Hepatocyte (in vitro differentiated cells): ENCODE data around the gene VGLL1. TPM values are rescaled to one million over a fixed set of nuclear protein-coding genes. Genes with fewer than 3 reads are reported as not detected.

Experiments used
- DNase-seq: peaks from one replicate; pipeline ENCODE4 v3.0.0-alpha.2; 2016; ENCODE audit warnings: low spot score
- H2AFZ ChIP-seq: fragments of 200-600 bp; sonication (generic); 2 replicates; pipeline ENCODE4 v1.6.0; 2016; ENCODE audit warnings: antibody characterized with exemption, mild to moderate bottlenecking
- H3K27ac ChIP-seq: fragments of 200-600 bp; sonication (generic); 2 replicates; pipeline ENCODE4 v1.5.1; 2016; ENCODE audit warnings: mild to moderate bottlenecking
- H3K27me3 ChIP-seq: fragments of 200-600 bp; sonication (generic); 2 replicates; pipeline ENCODE4 v1.6.1; 2016
- H3K36me3 ChIP-seq: fragments of 200-600 bp; sonication (generic); replicated peaks from 2 replicates; pipeline ENCODE4 v1.5.1; 2016; ENCODE audit warnings: low read depth; ENCODE audit not compliant: insufficient read depth
- H3K4me1 ChIP-seq: fragments of 200-600 bp; sonication (generic); 2 replicates; pipeline ENCODE4 v1.5.1; 2016; ENCODE audit warnings: mild to moderate bottlenecking, moderate library complexity; ENCODE audit not compliant: insufficient read depth
- H3K4me2 ChIP-seq: fragments of 200-600 bp; sonication (generic); 2 replicates; pipeline ENCODE4 v1.6.0; 2016
- H3K4me3 ChIP-seq: fragments of 200-600 bp; sonication (generic); 2 replicates; pipeline ENCODE4 v1.5.1; 2016; ENCODE audit warnings: mild to moderate bottlenecking
- H3K79me2 ChIP-seq: fragments of 200-600 bp; sonication (generic); 2 replicates; pipeline ENCODE4 v1.6.0; 2017; ENCODE audit warnings: mild to moderate bottlenecking
- H3K9me2 ChIP-seq: fragments of 200-600 bp; sonication (generic); replicated peaks from 2 replicates; pipeline ENCODE4 v1.6.0; 2017; ENCODE audit warnings: mild to moderate bottlenecking; ENCODE audit not compliant: insufficient read depth
- H3K9me3 ChIP-seq: fragments of 200-600 bp; sonication (generic); 2 replicates; pipeline ENCODE4 v1.5.1; 2016; ENCODE audit warnings: low read depth, mild to moderate bottlenecking
- H4K20me1 ChIP-seq: fragments of 200-600 bp; sonication (generic); 2 replicates; pipeline ENCODE4 v1.6.0; 2016; ENCODE audit warnings: mild to moderate bottlenecking; ENCODE audit not compliant: insufficient read depth, poor library complexity, severe bottlenecking
- CTCF ChIP-seq: fragments of 200-600 bp; sonication (generic); IDR thresholded peaks from 2 replicates; pipeline ENCODE4 v1.5.1; 2016; ENCODE audit warnings: antibody characterized with exemption, mild to moderate bottlenecking; ENCODE audit not compliant: poor library complexity
- EZH2 ChIP-seq: fragments of 200-600 bp; sonication (generic); IDR thresholded peaks from 2 replicates; pipeline ENCODE4 v1.6.1; 2016; ENCODE audit warnings: antibody characterized with exemption, mild to moderate bottlenecking, borderline replicate concordance
- EZH2phosphoT487 ChIP-seq: fragments of 200-600 bp; sonication (generic); IDR thresholded peaks from one replicate; pipeline ENCODE4 v1.6.1; 2018; ENCODE audit warnings: antibody characterized with exemption, mild to moderate bottlenecking, low read depth, moderate library complexity; ENCODE audit not compliant: unreplicated experiment, severe bottlenecking
- WGBS: methylation state at CpG from one replicate; pipeline ENCODE4 v1.1.6; 2016; ENCODE audit warnings: low lambda C conversion rate; ENCODE audit errors: missing lambda C conversion rate; 5-methylcytosine and 5-hydroxymethylcytosine counted together
- polyA plus RNA-seq: library from polyadenylated mRNA; unstranded; fragments of >200 nt; fragmentation: Nextera tagmentation; extraction: Ambion mirVana; gene quantifications from 2 replicates; pipeline ENCODE4 v1.2.1, GENCODE V29; 2016
- total RNA-seq: library from RNA; depleted of rRNA; stranded (reverse); fragments of >200 nt; gene quantifications from 2 replicates; pipeline ENCODE4 v1.2.3, GENCODE V29; 2014

The VGLL1 gene
- 4.1 and 4.8 TPM in 2 replicates for total RNA-seq
- 9.3 and 11.6 TPM in 2 replicates for polyA plus RNA-seq

DNA sequence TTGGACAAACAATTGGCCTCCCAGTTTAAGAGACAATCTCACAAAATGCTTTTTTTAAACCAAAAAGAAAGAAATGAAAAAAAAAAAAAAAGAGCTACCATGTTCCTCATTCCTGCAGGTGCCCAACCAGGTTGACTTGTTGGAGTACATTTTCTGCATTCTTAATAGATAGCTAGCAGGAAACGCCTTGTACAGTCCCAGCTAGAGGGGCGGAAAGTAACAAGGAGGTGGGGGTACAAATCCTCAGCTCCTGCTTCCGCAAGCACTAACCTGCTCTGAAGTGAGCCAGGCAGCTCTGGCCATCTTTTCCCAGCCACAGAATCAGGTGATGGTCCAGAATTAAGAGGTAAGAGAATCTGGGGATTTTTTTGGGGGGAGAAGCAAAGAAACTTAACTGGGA is at the start of gene VGLL1:
TSS of gene VGLL1 (plus strand) at position 265 of the 400 bp plus-strand sequence. CDS start 3,806 bp downstream, outside the sequence.
- Histone ChIP-seq H3K79me2 (no peaks in the 10 kb centered on the region), H3K27ac (peak within 1 kb of the TSS; percentile 46), H3K4me1 (no peaks in the 10 kb centered on the region), H3K4me2 (no peak within 1 kb of the TSS), H3K27me3 (no peaks in the 10 kb centered on the region), H3K9me2 (no peaks in the 10 kb centered on the region), H2AFZ (no peak within 1 kb of the TSS), H3K4me3 (no peak within 1 kb of the TSS), H3K9me3 (no peaks in the 10 kb centered on the region), H4K20me1 (no peaks in the 10 kb centered on the region), H3K36me3 (no peaks in the 10 kb centered on the region)
- DNase-seq, result peak; percentile 21
- no peak for TF ChIP-seq EZH2phosphoT487
- TF ChIP-seq EZH2, result no peak
- TF ChIP-seq CTCF, result no peak
- WGBS, result 77% methylated on average over 3 of the region's 3 CpGs

- Histone ChIP-seq H3K9me2 (no peaks in the 10 kb centered on the region), H3K27me3 (peaks cover 12% of the 10 kb centered on the region), H3K4me2 (no peak within 1 kb of the TSS), H3K36me3 (no peaks in the 10 kb centered on the region), H3K79me2 (no peaks in the 10 kb centered on the region), H2AFZ (no peak within 1 kb of the TSS), H3K27ac (no peak within 1 kb of the TSS), H3K4me3 (no peak within 1 kb of the TSS), H3K9me3 (no peaks in the 10 kb centered on the region), H3K4me1 (no peaks in the 10 kb centered on the region), H4K20me1 (no peaks in the 10 kb centered on the region)
- TF ChIP-seq CTCF, result no peak
- no peak for TF ChIP-seq EZH2phosphoT487
- no peak for TF ChIP-seq EZH2
- DNase-seq, result no peak
- WGBS, result 62% methylated on average over 4 of the region's 4 CpGs
Observed at GRCh38 chrX:136487647-136488046, 44.4 kb upstream of the VGLL1 start, which contains the start of gene BRS3. Gene BRS3 (plus strand): TSS chrX:136487947. CDS start chrX:136488115, 168 bp downstream.

- H3K27ac ChIP-seq, result no peak overlapping the region
- no peak overlapping the region for H3K4me2 ChIP-seq
- WGBS, result 51% methylated on average over 5 of the region's 5 CpGs
- H2AFZ ChIP-seq, result no peak overlapping the region
- DNase-seq, result no peak
- H3K4me3 ChIP-seq, result no peak overlapping the region
- no peaks in the 10 kb centered on the region for H4K20me1 ChIP-seq
- peaks cover 12% of the 10 kb centered on the region for H3K27me3 ChIP-seq
- no peaks in the 10 kb centered on the region for H3K9me2 ChIP-seq
- no peaks in the 10 kb centered on the region for H3K79me2 ChIP-seq
- no peaks in the 10 kb centered on the region for H3K4me1 ChIP-seq
- TF ChIP-seq EZH2phosphoT487 (no peak), EZH2 (no peak), CTCF (no peak)
- no peaks in the 10 kb centered on the region for H3K36me3 ChIP-seq
- H3K9me3 ChIP-seq, result no peaks in the 10 kb centered on the region
Observed at GRCh38 chrX:136488706-136489105, 43.3 kb upstream of the VGLL1 start.

GRCh38 chrX:136491832-136492231 is 40.2 kb upstream of the VGLL1 start:
- H3K9me3 ChIP-seq, result no peaks in the 10 kb centered on the region
- H4K20me1 ChIP-seq, result no peaks in the 10 kb centered on the region
- peaks cover 12% of the 10 kb centered on the region for H3K27me3 ChIP-seq
- H3K9me2 ChIP-seq, result no peaks in the 10 kb centered on the region
- no peaks in the 10 kb centered on the region for H3K36me3 ChIP-seq
- H3K4me1 ChIP-seq, result no peaks in the 10 kb centered on the region
- H2AFZ ChIP-seq, result no peak overlapping the region
- WGBS, result 67% methylated on average over 6 of the region's 6 CpGs
- no peak overlapping the region for H3K4me3 ChIP-seq
- no peaks in the 10 kb centered on the region for H3K79me2 ChIP-seq
- no peak overlapping the region for H3K4me2 ChIP-seq
- no peak for DNase-seq
- no peak overlapping the region for H3K27ac ChIP-seq
- TF ChIP-seq CTCF (no peak), EZH2phosphoT487 (no peak), EZH2 (no peak)
